ENCODE results near the gene PNPLA3. TPM values are rescaled to one million over a fixed set of nuclear protein-coding genes. Genes with fewer than 3 reads are reported as not detected.

The PNPLA3 gene
- total RNA-seq, 1 experiment from 2014 or later: 19.8 TPM

GRCh38 chr22:43974028-43974545, 50.5 kb downstream of the PNPLA3 start (continued):
- TF ChIP-seq HMGXB4 (CRISPR knock-in tag; IDR thresholded peaks at IDR 0.05) (no peak), ZNF512 (CRISPR knock-in tag; IDR thresholded peaks at IDR 0.05; ENCODE audit: borderline replicate concordance) (no peak), ZMAT4 (CRISPR knock-in tag; IDR thresholded peaks at IDR 0.05) (no peak), FOXJ3 (CRISPR knock-in tag; IDR thresholded peaks at IDR 0.05; ENCODE audit: borderline replicate concordance) (no peak), ZNF396 (CRISPR knock-in tag; IDR thresholded peaks at IDR 0.05; ENCODE audit: borderline replicate concordance) (no peak), CREM (CRISPR knock-in tag; IDR thresholded peaks at IDR 0.05) (no peak), FOXP1 (CRISPR knock-in tag; IDR thresholded peaks at IDR 0.05; ENCODE audit: borderline replicate concordance) (no peak), MLX (CRISPR knock-in tag; IDR thresholded peaks at IDR 0.05) (no peak)

- H3K9me3 Mint-ChIP-seq: no peaks in the 10 kb centered on the region
- ChIA-PET CTCF (interaction anchor here (0.7 kb wide), 1 partner anchor 111 kb away, joined by 3 read pairs; no protein-coding TSS in a partner anchor), POLR2A (no interaction called here)
- H3K4me3 Mint-ChIP-seq: no peak overlapping the region
- ATAC-seq (no peak), DNase-seq (ENCODE audit: low spot score) (no peak)
- peaks cover 65% of the 10 kb centered on the region for H3K36me3 Mint-ChIP-seq
- no peak overlapping the region for H3K27ac Mint-ChIP-seq
- H3K27me3 Mint-ChIP-seq (ENCODE audit: low read depth): no peaks in the 10 kb centered on the region
- no peaks in the 10 kb centered on the region for H3K4me1 Mint-ChIP-seq
- TF ChIP-seq SOX15 (CRISPR knock-in tag; IDR thresholded peaks at IDR 0.05): no peak
- TF ChIP-seq ZNF263 (CRISPR knock-in tag; IDR thresholded peaks at IDR 0.05; ENCODE audit: low read depth): no peak
- no peak for TF ChIP-seq GABPB1 (CRISPR knock-in tag; IDR thresholded peaks at IDR 0.05)
- TF ChIP-seq USF2 (CRISPR knock-in tag; IDR thresholded peaks at IDR 0.05): no peak
- no peak for TF ChIP-seq MYBL2 (CRISPR knock-in tag; IDR thresholded peaks at IDR 0.05)
- no peak for TF ChIP-seq CBFB (CRISPR knock-in tag; IDR thresholded peaks at IDR 0.05; ENCODE audit: low read depth)
- TF ChIP-seq ZNF416 (CRISPR knock-in tag; IDR thresholded peaks at IDR 0.05): no peak
- no peak for TF ChIP-seq OVOL2 (CRISPR knock-in tag; IDR thresholded peaks at IDR 0.05; ENCODE audit: borderline replicate concordance)
- TF ChIP-seq SMAD4 (CRISPR knock-in tag; IDR thresholded peaks at IDR 0.05): no peak
- no peak for TF ChIP-seq E2F5 (CRISPR knock-in tag; IDR thresholded peaks at IDR 0.05)
- TF ChIP-seq ZNF396 (CRISPR knock-in tag; IDR thresholded peaks at IDR 0.05; ENCODE audit: borderline replicate concordance): no peak
- TF ChIP-seq MAX (CRISPR knock-in tag; IDR thresholded peaks at IDR 0.05): no peak
- no peak for TF ChIP-seq HMGA2 (CRISPR knock-in tag; IDR thresholded peaks at IDR 0.05)
- TF ChIP-seq ZNF423 (CRISPR knock-in tag; IDR thresholded peaks at IDR 0.05): no peak
- TF ChIP-seq GRHL2 (CRISPR knock-in tag; IDR thresholded peaks at IDR 0.05; ENCODE audit: insufficient replicate concordance, severe bottlenecking): no peak
- no peak for TF ChIP-seq EMX1 (CRISPR knock-in tag; IDR thresholded peaks at IDR 0.05)
- no peak for TF ChIP-seq PREB (CRISPR knock-in tag; IDR thresholded peaks at IDR 0.05; ENCODE audit: borderline replicate concordance)
- TF ChIP-seq ATF3 (CRISPR knock-in tag; conservative IDR thresholded peaks at IDR 0.05): no peak
Measured at GRCh38 chr22:43975041-43975440, 51.4 kb downstream of the PNPLA3 start.
